Activated B cell treated with CpG ODN at 0.5 μM for 24 hours (primary cell): ENCODE results near the gene RNU11. TPM values are rescaled to one million over a fixed set of nuclear protein-coding genes. Genes with fewer than 3 reads are reported as not detected.
A peak's percentile ranks its signal among the peaks of the same experiment; 100 is the strongest.
"Not testable (repeated sequence)": the region's sequence is repeated elsewhere in the genome, so short reads cannot be mapped to it uniquely, and the experiment has no call there.

ENCODE experiments used
- ATAC-seq: fragments of 200-7000 bp; cut with Tn5 transposase; one replicate; pipeline ENCODE4 v1.10.0; 2021; ENCODE audit warnings: low read depth, mild to moderate bottlenecking, moderate library complexity
- CTCF ChIA-PET: fragments of 350-600 bp; sonication (Branson Sonifier 250); formaldehyde crosslinking; loops from one replicate; lab custom pipeline; 2021; ENCODE audit warnings: antibody characterized with exemption; lab: Charles Lee
- POLR2A ChIA-PET: fragments of 350-600 bp; sonication (Branson Sonifier 250); formaldehyde crosslinking; loops from one replicate; lab custom pipeline; 2021; ENCODE audit warnings: antibody characterized with exemption; lab: Charles Lee
- DNase-seq: peaks from one replicate; pipeline ENCODE4 v3.0.0; 2022
- H3K27ac Mint-ChIP-seq: one replicate; pipeline ENCODE4 v1.8.0; 2020; ENCODE audit warnings: mixed read lengths
- H3K27me3 Mint-ChIP-seq: one replicate; pipeline ENCODE4 v1.8.0; 2021; ENCODE audit warnings: mixed read lengths
- H3K36me3 Mint-ChIP-seq: one replicate; pipeline ENCODE4 v1.8.0; 2021; ENCODE audit warnings: low read depth, mixed read lengths
- H3K4me1 Mint-ChIP-seq: one replicate; pipeline ENCODE4 v1.8.0; 2021; ENCODE audit warnings: mixed read lengths
- H3K4me3 Mint-ChIP-seq: one replicate; pipeline ENCODE4 v1.8.0; 2020; ENCODE audit warnings: mild to moderate bottlenecking, mixed read lengths
- H3K9me3 Mint-ChIP-seq: one replicate; pipeline ENCODE4 v1.8.0; 2020; ENCODE audit warnings: mixed read lengths
- intact Hi-C: fragments of 100-400 bp; cut with micrococcal nuclease; formaldehyde crosslinking; loops from one replicate; pipeline ENCODE4 v1.15.1; 2024
- total RNA-seq: library from RNA; stranded (reverse); gene quantifications from 2 replicates; pipeline ENCODE4 v1.2.3, GENCODE V29; 2022
- TF ChIP-seq, protein P1 (sequence below): fragments of 200-600 bp; IDR thresholded peaks from one replicate; pipeline ENCODE4 v1.8.0; 2022; ENCODE audit warnings: antibody characterized with exemption, mild to moderate bottlenecking

The RNU11 gene
- total RNA-seq, 1 donor from 2014 or later: not detected

DNA sequence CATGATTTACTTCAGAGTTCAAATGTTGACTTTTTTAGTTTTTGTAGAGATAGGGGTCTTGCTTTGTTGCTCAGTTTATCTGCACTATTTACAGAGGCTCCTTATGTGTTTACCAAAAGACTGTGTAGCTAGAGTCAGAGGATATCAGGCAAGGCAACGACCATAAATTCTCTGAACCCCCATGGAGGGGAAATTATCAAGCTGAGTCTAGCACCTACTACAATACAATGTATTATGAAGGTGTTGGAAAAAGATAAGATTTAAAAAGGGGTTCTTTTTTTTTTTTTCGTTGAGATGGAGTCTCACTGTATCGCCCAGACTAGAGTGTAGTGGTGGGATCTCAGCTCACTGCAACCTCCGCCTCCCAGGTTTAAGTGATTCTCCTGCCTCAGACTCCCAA lies 36.5 kb downstream of the RNU11 start:
- intact Hi-C loops: no loop called here

DNA sequence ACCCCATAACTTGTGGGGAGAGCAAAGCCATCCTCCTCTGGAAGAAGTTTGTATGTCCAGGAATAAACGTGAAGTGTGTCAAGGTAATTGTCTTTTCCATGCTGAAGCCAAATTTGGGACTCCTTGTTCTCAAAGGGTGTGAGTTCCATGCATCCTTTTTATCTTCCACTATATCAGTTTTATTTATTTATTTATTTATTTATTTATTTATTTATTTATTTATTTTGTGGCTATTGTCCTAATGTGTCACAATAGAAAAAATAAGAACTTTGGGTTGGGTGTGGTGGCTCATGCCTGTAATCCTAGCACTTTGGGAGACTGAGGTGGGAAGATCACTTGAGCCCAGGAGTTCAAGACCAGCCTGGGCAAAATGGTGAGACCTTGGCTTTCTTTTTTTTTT lies 43.2 kb downstream of the RNU11 start:
- H3K4me3 Mint-ChIP-seq, DNase-seq, POLR2A ChIA-PET, ATAC-seq, H3K27ac Mint-ChIP-seq, H3K4me1 Mint-ChIP-seq, H3K27me3 Mint-ChIP-seq, CTCF ChIA-PET, intact Hi-C loops, H3K9me3 Mint-ChIP-seq: not testable (repeated sequence)
- peaks cover 61% of the 10 kb centered on the region for H3K36me3 Mint-ChIP-seq

More for the DNA sequence above, 36.5 kb downstream of the RNU11 start:
- CTCF ChIA-PET: no interaction called here
- peaks cover 2% of the 10 kb centered on the region for H3K4me1 Mint-ChIP-seq
- peak overlapping the region; percentile 18 for H3K27ac Mint-ChIP-seq
- POLR2A ChIA-PET: interaction anchor here (0.8 kb wide), 1 partner anchor 22 kb away, joined by 12 read pairs; no protein-coding TSS in a partner anchor
- H3K36me3 Mint-ChIP-seq: peaks cover 62% of the 10 kb centered on the region
- no peaks in the 10 kb centered on the region for H3K27me3 Mint-ChIP-seq
- no peaks in the 10 kb centered on the region for H3K9me3 Mint-ChIP-seq
- ATAC-seq (no peak), DNase-seq (no peak)
- TF ChIP-seq, protein P1, sequence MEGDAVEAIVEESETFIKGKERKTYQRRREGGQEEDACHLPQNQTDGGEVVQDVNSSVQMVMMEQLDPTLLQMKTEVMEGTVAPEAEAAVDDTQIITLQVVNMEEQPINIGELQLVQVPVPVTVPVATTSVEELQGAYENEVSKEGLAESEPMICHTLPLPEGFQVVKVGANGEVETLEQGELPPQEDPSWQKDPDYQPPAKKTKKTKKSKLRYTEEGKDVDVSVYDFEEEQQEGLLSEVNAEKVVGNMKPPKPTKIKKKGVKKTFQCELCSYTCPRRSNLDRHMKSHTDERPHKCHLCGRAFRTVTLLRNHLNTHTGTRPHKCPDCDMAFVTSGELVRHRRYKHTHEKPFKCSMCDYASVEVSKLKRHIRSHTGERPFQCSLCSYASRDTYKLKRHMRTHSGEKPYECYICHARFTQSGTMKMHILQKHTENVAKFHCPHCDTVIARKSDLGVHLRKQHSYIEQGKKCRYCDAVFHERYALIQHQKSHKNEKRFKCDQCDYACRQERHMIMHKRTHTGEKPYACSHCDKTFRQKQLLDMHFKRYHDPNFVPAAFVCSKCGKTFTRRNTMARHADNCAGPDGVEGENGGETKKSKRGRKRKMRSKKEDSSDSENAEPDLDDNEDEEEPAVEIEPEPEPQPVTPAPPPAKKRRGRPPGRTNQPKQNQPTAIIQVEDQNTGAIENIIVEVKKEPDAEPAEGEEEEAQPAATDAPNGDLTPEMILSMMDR: no peak
- no peak overlapping the region for H3K4me3 Mint-ChIP-seq

Other genes starting within 250 kb of the RNU11 start
- gene RCC1, start 142.6 kb upstream of the RNU11 start, total RNA-seq: 45.2 and 47.5 TPM in 2 replicates
- 36.9 and 42.0 TPM in 2 replicates for gene TRNAU1AP, start 95.5 kb upstream of the RNU11 start, total RNA-seq
- gene RAB42, start 56.3 kb upstream of the RNU11 start, total RNA-seq: 0.20 and 0.29 TPM in 2 replicates
- gene TAF12, start 5.5 kb upstream of the RNU11 start, total RNA-seq: 17.1 and 18.5 TPM in 2 replicates
- gene GMEB1, start 20.2 kb downstream of the RNU11 start, total RNA-seq: 26.8 and 27.4 TPM in 2 replicates
- gene YTHDF2, start 88.3 kb downstream of the RNU11 start, total RNA-seq: 70.6 and 81.2 TPM in 2 replicates
- gene OPRD1, start 163.6 kb downstream of the RNU11 start, total RNA-seq: not detected in 2 replicates